Thyroid gland (tissue), 4 donors: ENCODE measurements around the gene ITM2C. TPM values are rescaled to one million over a fixed set of nuclear protein-coding genes. Genes with fewer than 3 reads are reported as not detected.

Experiments
- DNase-seq, 2 donors: peaks; one replicate each; pipeline ENCODE4 v3.0.0-alpha.2; 2019
- H3K27ac ChIP-seq, 3 donors: fragments of 200-600 bp; sonication (generic); 1 replicate in 2 of 3; 2 replicates in 1 of 3; pipeline ENCODE4 v1.5.1; 2016 to 2019; ENCODE audit warnings: mild to moderate bottlenecking in 1 of 3, moderate library complexity in 1 of 3
- H3K27me3 ChIP-seq: fragments of 200-600 bp; sonication (generic); one replicate; pipeline ENCODE4 v1.5.1; 2019
- H3K36me3 ChIP-seq, 2 donors: fragments of 200-600 bp; sonication (generic); one replicate each; pipeline ENCODE4 v1.5.1; 2016 to 2019
- H3K4me1 ChIP-seq, 2 donors: fragments of 200-600 bp; sonication (generic); one replicate each; pipeline ENCODE4 v1.5.1; 2017 to 2019
- H3K4me3 ChIP-seq, 3 donors: fragments of 200-600 bp; sonication (generic); replicated peaks in 1 of 3; 1 replicate in 2 of 3; 2 replicates in 1 of 3; pipeline ENCODE4 v1.5.1; 2016; ENCODE audit warnings: mild to moderate bottlenecking in 1 of 3
- H3K9me3 ChIP-seq: fragments of 200-600 bp; sonication (generic); one replicate; pipeline ENCODE4 v1.5.1; 2017
- CTCF ChIP-seq, 6 experiments: fragments of 200-600 bp in 3 of 6; fragments of 450-650 bp in 3 of 6; sonication (generic) in 3 of 6; IDR thresholded peaks; one replicate each; pipeline ENCODE4 v1.5.1; 2016 to 2019; ENCODE audit warnings: antibody characterized with exemption in 6 of 6, mild to moderate bottlenecking in 2 of 6, inconsistent platforms in 1 of 6, moderate library complexity in 1 of 6
- POLR2A ChIP-seq, 2 donors: fragments of 450-650 bp; IDR thresholded peaks; one replicate each; pipeline ENCODE4 v1.6.1; 2017; ENCODE audit warnings: antibody characterized with exemption in 2 of 2, mild to moderate bottlenecking in 2 of 2, moderate library complexity in 1 of 2
- WGBS, 2 donors: methylation state at CpG; one replicate each; pipeline ENCODE4 v1.1.5; 2017; 5-methylcytosine and 5-hydroxymethylcytosine counted together
- intact Hi-C: fragments of 100-400 bp; cut with DNase I; formaldehyde crosslinking; loops from one replicate; pipeline ENCODE4 v1.15.1; 2023
- total RNA-seq, 4 donors: library from RNA; depleted of rRNA; stranded (reverse); fragments of >200 nt; gene quantifications; one replicate each; pipeline ENCODE4 v1.2.3, GENCODE V29; 2016

The ITM2C gene
- total RNA-seq, 4 donors from 2014 or later: 29.2 to 54.0 (median 45.4) TPM

- intact Hi-C loops: no loop called here
These were observed 24.4 kb upstream of the ITM2C start for GRCh38 chr2:230840301-230840700.

GRCh38 chr2:230842473-230842872 is 22.3 kb upstream of the ITM2C start:
- H3K27me3 ChIP-seq: no peaks in the 10 kb centered on the region
- WGBS, 2 donors: 64 to 65% methylated on average over 6 of the region's 6 CpGs
- H3K36me3 ChIP-seq: no peaks in the 10 kb centered on the region
- TF ChIP-seq POLR2A (IDR thresholded peaks at IDR 0.05) (no peak), CTCF (IDR thresholded peaks at IDR 0.05) (no peak)
- H3K27ac ChIP-seq: no peak overlapping the region
- intact Hi-C loops: no loop called here
- no peak overlapping the region for H3K4me3 ChIP-seq
- no peaks in the 10 kb centered on the region for H3K4me1 ChIP-seq
- H3K9me3 ChIP-seq: no peaks in the 10 kb centered on the region
- no peak for DNase-seq

More at GRCh38 chr2:230840301-230840700, 24.4 kb upstream of the ITM2C start:
- DNase-seq: no peak
- 67 to 84% methylated on average over 2 of the region's 2 CpGs for WGBS, 2 donors
- H3K4me3 ChIP-seq: no peak overlapping the region
- H3K27ac ChIP-seq: no peak overlapping the region
- TF ChIP-seq POLR2A (IDR thresholded peaks at IDR 0.05) (no peak), CTCF (IDR thresholded peaks at IDR 0.05) (no peak)
- H3K9me3 ChIP-seq: no peaks in the 10 kb centered on the region
- H3K4me1 ChIP-seq: no peaks in the 10 kb centered on the region
- no peaks in the 10 kb centered on the region for H3K27me3 ChIP-seq
- H3K36me3 ChIP-seq: no peaks in the 10 kb centered on the region

GRCh38 chr2:230843132-230843531 is 21.6 kb upstream of the ITM2C start:
- TF ChIP-seq CTCF (IDR thresholded peaks at IDR 0.05) (no peak), POLR2A (IDR thresholded peaks at IDR 0.05) (no peak)
- Histone ChIP-seq H3K4me1 (peaks cover 2 to 4% of the 10 kb centered on the region in 2 donors), H3K27ac (no peak overlapping the region), H3K36me3 (no peaks in the 10 kb centered on the region), H3K27me3 (no peaks in the 10 kb centered on the region), H3K9me3 (no peaks in the 10 kb centered on the region), H3K4me3 (no peak overlapping the region)
- 86% methylated on average over 4 of the region's 4 CpGs for WGBS, 2 donors
- no peak for DNase-seq
- intact Hi-C loops: no loop called here

- DNase-seq: no peak
- intact Hi-C loops: no loop called here
- 99% methylated on average over 6 of the region's 6 CpGs for WGBS, 2 donors
These were observed 18.4 kb upstream of the ITM2C start for GRCh38 chr2:230846360-230846759.

More at GRCh38 chr2:230846360-230846759, 18.4 kb upstream of the ITM2C start:
- TF ChIP-seq CTCF (IDR thresholded peaks at IDR 0.05) (no peak), POLR2A (IDR thresholded peaks at IDR 0.05) (no peak)
- Histone ChIP-seq H3K27ac (no peak overlapping the region), H3K36me3 (no peaks in the 10 kb centered on the region), H3K9me3 (no peaks in the 10 kb centered on the region), H3K4me1 (peaks cover 4% of the 10 kb centered on the region in 2 donors), H3K4me3 (no peak overlapping the region), H3K27me3 (no peaks in the 10 kb centered on the region)
